ENCODE measurements around the gene VRK3.
A peak's percentile ranks its signal among the peaks of the same experiment; 100 is the strongest.
"Not testable (repeated sequence)": the region's sequence is repeated elsewhere in the genome, so short reads cannot be mapped to it uniquely, and the experiment has no call there.

The VRK3 gene, protein sequence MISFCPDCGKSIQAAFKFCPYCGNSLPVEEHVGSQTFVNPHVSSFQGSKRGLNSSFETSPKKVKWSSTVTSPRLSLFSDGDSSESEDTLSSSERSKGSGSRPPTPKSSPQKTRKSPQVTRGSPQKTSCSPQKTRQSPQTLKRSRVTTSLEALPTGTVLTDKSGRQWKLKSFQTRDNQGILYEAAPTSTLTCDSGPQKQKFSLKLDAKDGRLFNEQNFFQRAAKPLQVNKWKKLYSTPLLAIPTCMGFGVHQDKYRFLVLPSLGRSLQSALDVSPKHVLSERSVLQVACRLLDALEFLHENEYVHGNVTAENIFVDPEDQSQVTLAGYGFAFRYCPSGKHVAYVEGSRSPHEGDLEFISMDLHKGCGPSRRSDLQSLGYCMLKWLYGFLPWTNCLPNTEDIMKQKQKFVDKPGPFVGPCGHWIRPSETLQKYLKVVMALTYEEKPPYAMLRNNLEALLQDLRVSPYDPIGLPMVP

DNA sequence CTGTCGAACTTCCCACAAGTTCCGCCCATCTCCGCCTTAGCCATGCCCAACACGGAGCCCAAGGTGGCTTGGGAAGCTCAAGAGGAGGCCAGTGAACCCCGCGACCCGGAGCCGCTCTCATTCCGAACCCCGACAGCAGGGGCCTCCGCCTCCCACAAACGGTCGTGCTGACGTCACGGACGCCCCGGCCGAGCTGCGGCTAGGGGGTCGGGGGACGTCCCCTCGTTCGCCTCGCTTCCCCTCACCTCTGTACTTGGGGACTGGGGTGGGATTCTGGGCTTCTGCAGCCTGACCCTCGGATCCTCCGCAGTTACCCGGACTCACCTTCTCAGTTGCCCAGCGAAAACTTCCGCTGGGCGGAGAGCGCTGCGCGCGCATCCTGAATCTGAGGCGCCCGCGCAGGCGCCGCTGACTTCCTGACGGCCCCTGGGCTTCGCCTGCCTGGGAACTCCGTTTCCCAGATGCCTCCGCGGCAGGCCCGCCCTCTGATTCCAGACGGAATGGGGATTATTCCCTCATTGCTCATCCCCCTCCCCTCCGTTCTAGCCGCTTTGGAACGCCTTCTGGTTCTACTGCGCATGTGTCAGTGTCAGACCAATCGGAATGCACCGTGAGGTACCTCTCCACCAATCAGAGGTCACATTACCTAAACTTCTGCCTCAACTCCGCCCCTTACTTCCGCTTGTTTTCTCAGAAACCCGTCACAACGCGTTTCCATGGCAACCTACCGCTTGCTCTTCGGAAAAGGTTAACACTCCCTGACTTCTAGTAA lies at the start of gene VRK3:
Gene VRK3 (minus strand): TSS at position 351 of the 772 bp plus-strand sequence. CDS start 9,210 bp downstream, outside the sequence.
- CTCF ChIA-PET: interaction anchor here (0.5 to 0.6 kb wide), 2 partner anchors 51 to 55 kb away, joined by 3 read pairs; no protein-coding TSS in a partner anchor

DNA sequence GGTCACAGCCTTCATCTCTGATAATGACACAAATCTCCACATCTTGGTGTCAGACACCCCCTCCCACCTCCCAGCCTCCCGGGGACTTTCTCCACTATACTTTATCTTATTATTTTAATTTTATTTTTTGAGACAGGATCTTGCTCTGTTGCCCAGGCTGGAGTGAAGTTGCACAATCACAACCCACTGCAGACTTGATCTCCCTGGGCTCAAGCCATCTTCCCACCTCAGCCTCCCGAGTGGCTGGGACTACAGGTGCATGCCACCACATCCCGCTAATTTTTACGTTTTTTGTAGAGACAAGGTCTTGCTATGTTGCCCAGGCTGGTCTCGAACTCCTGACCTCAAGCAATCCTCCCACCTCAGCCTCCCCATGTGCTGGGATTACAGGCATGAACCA lies 43.2 kb upstream of the VRK3 start:
- POLR2A ChIA-PET (ENCODE audit: low non-redundant PET): interaction anchor here (0.5 kb wide), 1 partner anchor 33 kb away, joined by 5 read pairs; no protein-coding TSS in a partner anchor
- CTCF ChIA-PET; DNase-seq (ENCODE audit: low spot score); H3K27ac ChIP-seq: not testable (repeated sequence)

More for the DNA sequence above, at the start of gene VRK3:
- peak; percentile 99 for DNase-seq (ENCODE audit: low spot score)
- peak within 1 kb of the TSS; percentile 84 for H3K27ac ChIP-seq
- TF ChIP-seq, protein P1, sequence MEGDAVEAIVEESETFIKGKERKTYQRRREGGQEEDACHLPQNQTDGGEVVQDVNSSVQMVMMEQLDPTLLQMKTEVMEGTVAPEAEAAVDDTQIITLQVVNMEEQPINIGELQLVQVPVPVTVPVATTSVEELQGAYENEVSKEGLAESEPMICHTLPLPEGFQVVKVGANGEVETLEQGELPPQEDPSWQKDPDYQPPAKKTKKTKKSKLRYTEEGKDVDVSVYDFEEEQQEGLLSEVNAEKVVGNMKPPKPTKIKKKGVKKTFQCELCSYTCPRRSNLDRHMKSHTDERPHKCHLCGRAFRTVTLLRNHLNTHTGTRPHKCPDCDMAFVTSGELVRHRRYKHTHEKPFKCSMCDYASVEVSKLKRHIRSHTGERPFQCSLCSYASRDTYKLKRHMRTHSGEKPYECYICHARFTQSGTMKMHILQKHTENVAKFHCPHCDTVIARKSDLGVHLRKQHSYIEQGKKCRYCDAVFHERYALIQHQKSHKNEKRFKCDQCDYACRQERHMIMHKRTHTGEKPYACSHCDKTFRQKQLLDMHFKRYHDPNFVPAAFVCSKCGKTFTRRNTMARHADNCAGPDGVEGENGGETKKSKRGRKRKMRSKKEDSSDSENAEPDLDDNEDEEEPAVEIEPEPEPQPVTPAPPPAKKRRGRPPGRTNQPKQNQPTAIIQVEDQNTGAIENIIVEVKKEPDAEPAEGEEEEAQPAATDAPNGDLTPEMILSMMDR (conservative IDR thresholded peaks at IDR 0.05; ENCODE audit: low read depth): no peak
- POLR2A ChIA-PET (ENCODE audit: low non-redundant PET): no interaction called here

DNA sequence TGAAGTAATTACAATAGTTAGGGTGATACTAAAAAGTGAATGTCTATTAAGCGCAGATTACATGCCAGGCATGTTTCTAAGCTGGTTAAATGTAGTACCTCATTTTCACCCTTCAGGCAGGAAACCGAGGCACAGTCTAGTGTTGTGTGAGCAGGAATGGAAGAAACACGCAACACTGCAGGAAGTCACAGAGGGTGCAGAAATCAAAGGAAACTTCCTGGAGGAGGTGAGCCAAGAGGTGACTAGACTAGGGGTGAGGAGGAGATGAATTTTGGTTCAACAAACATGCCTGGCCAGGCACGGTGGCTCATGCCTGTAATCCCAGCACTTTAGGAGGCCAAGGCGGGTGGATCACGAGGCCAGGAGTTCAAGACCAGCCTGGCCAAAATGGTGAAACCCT lies 42.4 kb upstream of the VRK3 start:
- POLR2A ChIA-PET (ENCODE audit: low non-redundant PET): no interaction called here
- CTCF ChIA-PET: interaction anchor here (0.7 kb wide), 1 partner anchor 17 kb away, joined by 3 read pairs; no protein-coding TSS in a partner anchor
- DNase-seq (ENCODE audit: low spot score): no peak
- no peak overlapping the region for H3K27ac ChIP-seq
- TF ChIP-seq, protein P1 (conservative IDR thresholded peaks at IDR 0.05; ENCODE audit: low read depth): no peak

DNA sequence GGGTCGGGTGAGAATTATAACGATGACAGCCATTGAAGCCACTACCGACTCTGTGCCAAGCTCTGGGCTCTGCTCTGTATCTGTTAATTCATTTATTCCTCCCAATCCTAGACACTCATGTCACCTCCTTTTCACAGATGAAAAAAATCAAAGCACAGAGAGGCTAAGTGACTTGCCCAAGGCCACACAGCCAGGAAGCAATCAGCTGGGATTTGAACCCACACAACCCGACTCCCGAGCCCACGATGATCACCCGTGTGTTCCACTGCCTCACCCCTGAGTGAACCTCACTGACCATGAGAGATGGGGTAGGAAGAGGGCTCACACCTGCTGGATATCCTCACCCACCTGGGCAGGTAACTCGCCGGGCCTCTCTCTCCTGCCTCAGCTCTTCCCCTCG lies 40.8 kb upstream of the VRK3 start:
- TF ChIP-seq, protein P1 (conservative IDR thresholded peaks at IDR 0.05; ENCODE audit: low read depth): no peak
- ChIA-PET POLR2A (ENCODE audit: low non-redundant PET) (no interaction called here), CTCF (no interaction called here)
- no peak overlapping the region for H3K27ac ChIP-seq
- DNase-seq (ENCODE audit: low spot score): no peak

DNA sequence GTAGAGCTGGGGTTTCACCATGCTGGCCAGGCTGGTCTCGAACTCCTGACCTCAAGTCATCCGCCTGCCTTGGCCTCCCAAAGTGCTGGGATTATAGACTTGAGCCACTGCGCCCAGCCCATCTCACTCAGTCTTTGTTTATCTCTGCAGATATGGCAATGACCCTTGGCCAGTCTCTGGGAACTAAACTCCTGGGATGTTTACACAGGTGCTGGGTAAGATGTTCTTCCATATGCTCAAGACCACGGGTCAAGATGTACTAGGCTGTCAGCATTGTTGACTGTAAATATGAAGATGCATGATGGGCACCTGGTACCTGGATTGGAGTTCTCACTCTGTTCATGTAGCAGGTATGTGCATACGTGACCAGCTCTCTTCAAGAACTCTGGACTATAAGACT lies 36.5 kb upstream of the VRK3 start:
- CTCF ChIA-PET: no interaction called here
- no peak overlapping the region for H3K27ac ChIP-seq
- POLR2A ChIA-PET (ENCODE audit: low non-redundant PET): no interaction called here
- DNase-seq (ENCODE audit: low spot score): no peak
- TF ChIP-seq, protein P1 (conservative IDR thresholded peaks at IDR 0.05; ENCODE audit: low read depth): no peak

DNA sequence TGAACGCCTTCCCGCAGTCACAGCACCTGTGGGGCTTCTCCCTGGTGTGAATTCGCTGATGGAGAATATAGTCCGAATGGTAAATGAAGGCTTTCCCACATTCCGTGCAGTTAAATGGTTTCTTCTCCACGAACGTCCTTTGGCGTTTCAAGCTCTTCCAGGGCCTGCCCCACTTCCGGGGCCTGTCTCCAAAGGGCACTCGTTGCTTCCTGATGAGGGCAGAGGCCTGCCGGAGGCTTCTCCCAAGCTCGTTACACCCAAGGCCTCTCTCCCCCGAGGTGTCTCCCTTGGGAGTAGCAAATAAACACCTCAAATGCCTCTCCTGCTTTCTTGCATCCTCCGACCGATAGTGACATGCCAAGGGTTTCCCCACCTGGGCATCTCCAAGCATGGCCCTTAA lies 34.9 kb upstream of the VRK3 start:
- POLR2A ChIA-PET (ENCODE audit: low non-redundant PET): no interaction called here
- H3K27ac ChIP-seq: no peak overlapping the region
- TF ChIP-seq, protein P1 (conservative IDR thresholded peaks at IDR 0.05; ENCODE audit: low read depth): no peak
- CTCF ChIA-PET: interaction anchor here (0.6 kb wide), 1 partner anchor 238 kb away, joined by 3 read pairs; no protein-coding TSS in a partner anchor
- no peak for DNase-seq (ENCODE audit: low spot score)

Data from RWPE1 (cell line).